ENCODE results near the gene LIN54. TPM values are rescaled to one million over a fixed set of nuclear protein-coding genes. Genes with fewer than 3 reads are reported as not detected.

Gene LIN54
- total RNA-seq, 4 donors from 2014 or later = 14.7 to 23.0 (median 16.4) TPM

DNA sequence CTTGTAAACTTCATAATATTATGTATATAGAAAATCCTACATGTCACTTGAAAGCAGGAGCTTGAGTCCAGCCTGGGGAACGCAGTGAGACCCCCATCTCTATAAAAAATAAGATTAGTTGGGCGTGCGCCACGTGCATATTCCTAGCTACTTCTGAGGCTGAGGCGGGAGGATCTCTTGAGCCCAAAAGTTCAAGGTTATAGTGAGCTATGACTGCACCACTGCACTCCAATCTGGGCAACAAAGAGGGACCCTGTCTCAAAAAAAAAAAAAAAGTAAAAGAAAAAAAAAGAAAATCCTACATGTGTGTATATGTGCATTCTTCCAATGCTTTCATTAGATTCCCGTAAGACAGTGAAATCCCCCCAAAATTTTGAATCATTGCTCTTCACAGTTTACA is 121.3 kb downstream of the LIN54 start:
- DNase-seq = no peak
- Histone ChIP-seq H3K4me3 (peak overlapping the region; percentile 76 to 97 (median 80)), H3K4me1 (peaks cover 0 to 61% (median 21%) of the 10 kb centered on the region in 3 donors), H3K27ac (peak overlapping the region in 3 of 4 donors; percentile 97 to 99 (median 97)), H3K36me3 (peaks cover 0 to 15% (median 5%) of the 10 kb centered on the region in 3 donors), H3K27me3 (no peaks in the 10 kb centered on the region), H3K9me3 (no peaks in the 10 kb centered on the region)
- TF ChIP-seq POLR2A (IDR thresholded peaks at IDR 0.05) (no peak), CTCF (IDR thresholded peaks at IDR 0.05) (no peak)
- intact Hi-C loops (cut with DNase I) = no loop called here
- WGBS, 2 donors = 68 to 69% methylated on average over 6 of the region's 6 CpGs

GRCh38 chr4:82886147-82886942 is 124.3 kb downstream of the LIN54 start:
- Histone ChIP-seq H3K4me3 (no peak overlapping the region), H3K4me1 (peaks cover 0 to 58% (median 21%) of the 10 kb centered on the region in 3 donors), H3K27ac (peak overlapping the region in 3 of 4 donors; percentile 22 to 47 (median 42)), H3K27me3 (no peaks in the 10 kb centered on the region), H3K9me3 (no peaks in the 10 kb centered on the region), H3K36me3 (peaks cover 0 to 12% (median 0%) of the 10 kb centered on the region in 3 donors)
- intact Hi-C loops (cut with DNase I) = no loop called here
- DNase-seq = no peak
- TF ChIP-seq POLR2A (IDR thresholded peaks at IDR 0.05) = no peak
- no peak for TF ChIP-seq CTCF (IDR thresholded peaks at IDR 0.05)
- 30 to 36% methylated on average over 5 of the region's 5 CpGs for WGBS, 2 donors

DNA sequence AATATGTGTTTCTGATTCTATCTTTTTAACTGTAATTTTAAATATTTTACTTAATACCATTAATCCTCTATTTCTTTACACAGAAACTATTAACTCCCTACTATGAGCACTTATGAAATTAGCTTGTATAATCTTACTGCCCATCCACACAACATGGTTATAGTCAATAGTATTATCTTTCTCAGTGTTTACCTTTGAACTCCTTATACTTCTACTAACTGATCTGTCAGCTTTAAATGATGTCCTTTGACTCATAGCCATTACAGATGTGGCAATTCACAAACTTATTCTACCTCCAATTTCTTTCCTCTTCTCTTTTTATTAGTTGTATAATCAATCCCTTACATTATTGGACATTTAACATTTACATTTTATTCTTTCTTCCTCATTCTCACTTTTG is 125.2 kb downstream of the LIN54 start:
- no peak for TF ChIP-seq CTCF (IDR thresholded peaks at IDR 0.05)
- TF ChIP-seq POLR2A (IDR thresholded peaks at IDR 0.05) = no peak
- Histone ChIP-seq H3K4me1 (peaks cover 0 to 58% (median 21%) of the 10 kb centered on the region in 3 donors), H3K4me3 (no peak overlapping the region), H3K9me3 (no peaks in the 10 kb centered on the region), H3K27ac (no peak overlapping the region), H3K36me3 (peaks cover 0 to 21% (median 0%) of the 10 kb centered on the region in 3 donors), H3K27me3 (no peaks in the 10 kb centered on the region)
- DNase-seq = no peak
- intact Hi-C loops (cut with DNase I) = no loop called here

Small RNA genes lying within 50 kb of the gene (small RNA-seq; reads per million reads assigned to genes)
- 0 reads per million in 4 donors for gene RF00019
- gene RNU6-615P = 0 reads per million in 4 donors

Other genes with a start within 250 kb of the LIN54 start
- gene SCD5, start 212.0 kb downstream of the LIN54 start, total RNA-seq = 1 to 10 TPM; 1.2 to 6.3 (median 4.3) TPM
- 100 to 1,000 TPM in 3 of 4 donors, 10 to 100 TPM in 1; 88.8 to 161 (median 128) TPM for gene SEC31A, start 119.7 kb downstream of the LIN54 start, total RNA-seq
- 1 to 10 TPM; 1.1 to 6.2 (median 2.8) TPM for gene THAP9, start 110.1 kb downstream of the LIN54 start, total RNA-seq
- 10 to 100 TPM; 22.5 to 56.8 (median 39.9) TPM for gene COPS4, start 24.4 kb upstream of the LIN54 start, total RNA-seq
- gene PLAC8, start 103.9 kb upstream of the LIN54 start, total RNA-seq = 100 to 1,000 TPM in 1 of 4 donors, 10 to 100 TPM in 3; 17.6 to 130 (median 72.1) TPM

All from esophagus squamous epithelium (tissue), 5 donors.